Neural cell (in vitro differentiated cells): ENCODE data around the gene TOR4A. TPM values are rescaled to one million over a fixed set of nuclear protein-coding genes. Genes with fewer than 3 reads are reported as not detected.

Experiments used
- H2AFZ ChIP-seq: fragments of 200-600, 300-800 bp; sonication (generic), shearing (Covaris generic); 2 replicates; pipeline ENCODE4 v1.6.0; 2014; ENCODE audit warnings: low read depth, mild to moderate bottlenecking, antibody characterized with exemption, low read length, moderate library complexity
- H3F3A ChIP-seq: fragments of 200-600 bp; shearing (Covaris generic); 2 replicates; pipeline ENCODE4 v1.6.1; 2016; ENCODE audit warnings: mild to moderate bottlenecking, moderate library complexity, mixed read lengths, antibody characterized with exemption, low read length; ENCODE audit not compliant: insufficient read depth, poor library complexity, severe bottlenecking
- H3K27ac ChIP-seq: fragments of 200-600, 300-800 bp; sonication (generic), shearing (Covaris generic); 2 replicates; pipeline ENCODE4 v1.5.1; 2014; ENCODE audit warnings: mild to moderate bottlenecking, low read length, moderate library complexity
- H3K27me3 ChIP-seq: fragments of 300-800, 200-600 bp; sonication (generic), shearing (Covaris generic); 2 replicates; pipeline ENCODE4 v1.6.0; 2014; ENCODE audit warnings: mild to moderate bottlenecking, low read depth, low read length, moderate library complexity; ENCODE audit not compliant: insufficient read depth
- H3K36me3 ChIP-seq: fragments of 300-800, 200-600 bp; sonication (generic), shearing (Covaris generic); 2 replicates; pipeline ENCODE4 v1.5.1; 2014; ENCODE audit warnings: mild to moderate bottlenecking, antibody characterized with exemption, low read length, moderate library complexity; ENCODE audit not compliant: insufficient read depth
- H3K4me2 ChIP-seq: fragments of 300-800, 200-600 bp; sonication (generic), shearing (Covaris generic); 2 replicates; pipeline ENCODE4 v1.6.0; 2014; ENCODE audit warnings: mild to moderate bottlenecking, low read length
- H3K4me3 ChIP-seq: fragments of 300-800, 200-600 bp; sonication (generic), shearing (Covaris generic); 2 replicates; pipeline ENCODE4 v1.5.1; 2014; ENCODE audit warnings: mild to moderate bottlenecking, low read length, moderate library complexity
- H3K79me2 ChIP-seq: fragments of 200-600 bp; shearing (Covaris generic); replicated peaks from 2 replicates; pipeline ENCODE4 v1.6.0; 2014; ENCODE audit warnings: mild to moderate bottlenecking, low read length, moderate library complexity; ENCODE audit not compliant: insufficient read depth
- H3K9ac ChIP-seq: fragments of 300-800, 200-600 bp; sonication (generic), shearing (Covaris generic); 2 replicates; pipeline ENCODE4 v1.6.1; 2016; ENCODE audit warnings: mild to moderate bottlenecking, low read length, mixed read lengths
- H3K9me2 ChIP-seq: fragments of 200-600 bp; shearing (Covaris generic); 2 replicates; pipeline ENCODE4 v1.6.1; 2016; ENCODE audit warnings: mild to moderate bottlenecking, low read length, mixed read lengths; ENCODE audit not compliant: insufficient read depth
- H3K9me3 ChIP-seq: fragments of 200-600, 300-800 bp; sonication (generic), shearing (Covaris generic); 2 replicates; pipeline ENCODE4 v1.6.1; 2016; ENCODE audit warnings: mild to moderate bottlenecking, mixed run types, low read length, moderate library complexity, mixed read lengths
- H4K20me1 ChIP-seq: fragments of 200-600 bp; shearing (Covaris generic); 2 replicates; pipeline ENCODE4 v1.6.1; 2016; ENCODE audit warnings: mild to moderate bottlenecking, mixed run types; ENCODE audit not compliant: insufficient read depth
- EP300 ChIP-seq: fragments of 450-650 bp; conservative IDR thresholded peaks from 2 replicates; pipeline ENCODE4 v1.6.1; 2014; ENCODE audit warnings: antibody characterized with exemption, mild to moderate bottlenecking, moderate library complexity; ENCODE audit not compliant: poor library complexity, severe bottlenecking
- EZH2 ChIP-seq: fragments of 200-600, 300-800 bp; shearing (Covaris generic), sonication (generic); IDR thresholded peaks from 2 replicates; pipeline ENCODE4 v1.6.1; 2014; ENCODE audit warnings: antibody characterized with exemption, low read length, borderline replicate concordance, mild to moderate bottlenecking; ENCODE audit not compliant: insufficient read depth, poor library complexity, severe bottlenecking
- MXI1 ChIP-seq: fragments of 450-650 bp; conservative IDR thresholded peaks from 2 replicates; pipeline ENCODE4 v1.6.1; 2014; ENCODE audit warnings: antibody characterized with exemption, mild to moderate bottlenecking; ENCODE audit not compliant: poor library complexity, severe bottlenecking
- POLR2AphosphoS5 ChIP-seq: IDR thresholded peaks from 2 replicates; pipeline ENCODE4 v1.6.1; 2012
- RAD21 ChIP-seq: fragments of 450-650 bp; conservative IDR thresholded peaks from 2 replicates; pipeline ENCODE4 v1.6.1; 2014; ENCODE audit warnings: antibody characterized with exemption, mild to moderate bottlenecking, moderate library complexity
- SMC3 ChIP-seq: fragments of 450-650 bp; conservative IDR thresholded peaks from 2 replicates; pipeline ENCODE4 v1.6.1; 2014; ENCODE audit warnings: antibody characterized with exemption, mild to moderate bottlenecking, moderate library complexity; ENCODE audit not compliant: poor library complexity
- TAF1 ChIP-seq: IDR thresholded peaks from 2 replicates; pipeline ENCODE4 v1.6.1; 2012; ENCODE audit warnings: low read depth
- polyA plus RNA-seq: library from polyadenylated mRNA; depleted of rRNA; stranded (reverse); fragments of >200 nt; gene quantifications from 2 replicates; pipeline ENCODE4 v1.2.3, GENCODE V29; 2014
- TF ChIP-seq, protein P1 (sequence below): fragments of 450-650 bp; IDR thresholded peaks from 2 replicates; pipeline ENCODE4 v1.5.1; 2014; ENCODE audit warnings: antibody characterized with exemption, mild to moderate bottlenecking, moderate library complexity; ENCODE audit not compliant: poor library complexity, severe bottlenecking
- TF ChIP-seq, protein P2 (sequence below): IDR thresholded peaks from 2 replicates; pipeline ENCODE4 v1.6.1; 2012; ENCODE audit warnings: borderline replicate concordance

TOR4A gene
- polyA plus RNA-seq, 1 donor from 2014 or later: 0.50 TPM

DNA sequence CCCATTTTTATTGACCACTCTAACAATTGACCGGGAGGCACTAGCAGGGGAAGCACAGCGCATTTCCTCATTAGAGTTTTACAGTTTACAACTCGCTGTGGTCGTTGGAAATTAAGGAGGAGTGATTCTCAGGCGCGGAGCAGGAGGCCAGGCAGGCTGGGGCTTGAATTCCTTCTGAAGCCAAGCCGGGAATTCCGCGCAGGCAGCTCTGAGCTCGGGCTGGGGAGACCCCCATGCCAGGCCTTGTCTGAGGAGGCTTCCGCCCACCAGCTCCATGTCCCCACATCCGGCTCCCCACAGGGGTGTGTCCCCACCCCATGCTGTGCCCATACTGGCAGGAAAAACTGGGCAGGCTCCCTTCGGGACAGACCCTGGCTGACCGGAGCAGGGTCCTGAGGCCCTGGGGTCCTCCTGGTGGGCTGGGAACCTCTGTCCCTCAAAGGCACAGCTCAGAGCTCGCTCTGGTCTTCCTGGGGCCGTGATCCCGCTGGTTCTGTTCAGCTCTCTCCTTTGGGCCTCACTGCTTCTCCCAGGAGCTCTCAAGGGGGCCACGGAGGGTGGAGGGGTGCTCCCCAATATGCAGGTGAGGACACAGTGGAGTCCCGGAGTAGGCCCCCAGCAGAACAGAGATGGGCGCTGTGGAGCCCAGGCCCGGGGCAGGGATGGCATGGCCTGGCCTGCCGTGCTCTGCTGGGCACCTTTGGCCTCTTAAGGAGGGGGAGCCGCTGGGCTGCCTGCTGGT is 25.8 kb downstream of the TOR4A start:
- peak overlapping the region; percentile 64 for H3K4me3 ChIP-seq
- H3K4me2 ChIP-seq: no peak overlapping the region
- no peaks in the 10 kb centered on the region for H3K9me2 ChIP-seq
- no peaks in the 10 kb centered on the region for H3K9me3 ChIP-seq
- no peak overlapping the region for H2AFZ ChIP-seq
- no peak overlapping the region for H3K27ac ChIP-seq
- H3K27me3 ChIP-seq: no peaks in the 10 kb centered on the region
- H3K79me2 ChIP-seq: peaks cover 4% of the 10 kb centered on the region
- TF ChIP-seq, protein P1, sequence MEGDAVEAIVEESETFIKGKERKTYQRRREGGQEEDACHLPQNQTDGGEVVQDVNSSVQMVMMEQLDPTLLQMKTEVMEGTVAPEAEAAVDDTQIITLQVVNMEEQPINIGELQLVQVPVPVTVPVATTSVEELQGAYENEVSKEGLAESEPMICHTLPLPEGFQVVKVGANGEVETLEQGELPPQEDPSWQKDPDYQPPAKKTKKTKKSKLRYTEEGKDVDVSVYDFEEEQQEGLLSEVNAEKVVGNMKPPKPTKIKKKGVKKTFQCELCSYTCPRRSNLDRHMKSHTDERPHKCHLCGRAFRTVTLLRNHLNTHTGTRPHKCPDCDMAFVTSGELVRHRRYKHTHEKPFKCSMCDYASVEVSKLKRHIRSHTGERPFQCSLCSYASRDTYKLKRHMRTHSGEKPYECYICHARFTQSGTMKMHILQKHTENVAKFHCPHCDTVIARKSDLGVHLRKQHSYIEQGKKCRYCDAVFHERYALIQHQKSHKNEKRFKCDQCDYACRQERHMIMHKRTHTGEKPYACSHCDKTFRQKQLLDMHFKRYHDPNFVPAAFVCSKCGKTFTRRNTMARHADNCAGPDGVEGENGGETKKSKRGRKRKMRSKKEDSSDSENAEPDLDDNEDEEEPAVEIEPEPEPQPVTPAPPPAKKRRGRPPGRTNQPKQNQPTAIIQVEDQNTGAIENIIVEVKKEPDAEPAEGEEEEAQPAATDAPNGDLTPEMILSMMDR: no peak
- TF ChIP-seq RAD21 (no peak), SMC3 (no peak), MXI1 (no peak), EZH2 (no peak), TAF1 (no peak), POLR2AphosphoS5 (no peak), EP300 (no peak)
- TF ChIP-seq, protein P2, sequence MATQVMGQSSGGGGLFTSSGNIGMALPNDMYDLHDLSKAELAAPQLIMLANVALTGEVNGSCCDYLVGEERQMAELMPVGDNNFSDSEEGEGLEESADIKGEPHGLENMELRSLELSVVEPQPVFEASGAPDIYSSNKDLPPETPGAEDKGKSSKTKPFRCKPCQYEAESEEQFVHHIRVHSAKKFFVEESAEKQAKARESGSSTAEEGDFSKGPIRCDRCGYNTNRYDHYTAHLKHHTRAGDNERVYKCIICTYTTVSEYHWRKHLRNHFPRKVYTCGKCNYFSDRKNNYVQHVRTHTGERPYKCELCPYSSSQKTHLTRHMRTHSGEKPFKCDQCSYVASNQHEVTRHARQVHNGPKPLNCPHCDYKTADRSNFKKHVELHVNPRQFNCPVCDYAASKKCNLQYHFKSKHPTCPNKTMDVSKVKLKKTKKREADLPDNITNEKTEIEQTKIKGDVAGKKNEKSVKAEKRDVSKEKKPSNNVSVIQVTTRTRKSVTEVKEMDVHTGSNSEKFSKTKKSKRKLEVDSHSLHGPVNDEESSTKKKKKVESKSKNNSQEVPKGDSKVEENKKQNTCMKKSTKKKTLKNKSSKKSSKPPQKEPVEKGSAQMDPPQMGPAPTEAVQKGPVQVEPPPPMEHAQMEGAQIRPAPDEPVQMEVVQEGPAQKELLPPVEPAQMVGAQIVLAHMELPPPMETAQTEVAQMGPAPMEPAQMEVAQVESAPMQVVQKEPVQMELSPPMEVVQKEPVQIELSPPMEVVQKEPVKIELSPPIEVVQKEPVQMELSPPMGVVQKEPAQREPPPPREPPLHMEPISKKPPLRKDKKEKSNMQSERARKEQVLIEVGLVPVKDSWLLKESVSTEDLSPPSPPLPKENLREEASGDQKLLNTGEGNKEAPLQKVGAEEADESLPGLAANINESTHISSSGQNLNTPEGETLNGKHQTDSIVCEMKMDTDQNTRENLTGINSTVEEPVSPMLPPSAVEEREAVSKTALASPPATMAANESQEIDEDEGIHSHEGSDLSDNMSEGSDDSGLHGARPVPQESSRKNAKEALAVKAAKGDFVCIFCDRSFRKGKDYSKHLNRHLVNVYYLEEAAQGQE: no peak
- no peaks in the 10 kb centered on the region for H3K36me3 ChIP-seq
- H3F3A ChIP-seq: no peaks in the 10 kb centered on the region
- H3K9ac ChIP-seq: peak overlapping the region; percentile 60
- H4K20me1 ChIP-seq: no peaks in the 10 kb centered on the region

DNA sequence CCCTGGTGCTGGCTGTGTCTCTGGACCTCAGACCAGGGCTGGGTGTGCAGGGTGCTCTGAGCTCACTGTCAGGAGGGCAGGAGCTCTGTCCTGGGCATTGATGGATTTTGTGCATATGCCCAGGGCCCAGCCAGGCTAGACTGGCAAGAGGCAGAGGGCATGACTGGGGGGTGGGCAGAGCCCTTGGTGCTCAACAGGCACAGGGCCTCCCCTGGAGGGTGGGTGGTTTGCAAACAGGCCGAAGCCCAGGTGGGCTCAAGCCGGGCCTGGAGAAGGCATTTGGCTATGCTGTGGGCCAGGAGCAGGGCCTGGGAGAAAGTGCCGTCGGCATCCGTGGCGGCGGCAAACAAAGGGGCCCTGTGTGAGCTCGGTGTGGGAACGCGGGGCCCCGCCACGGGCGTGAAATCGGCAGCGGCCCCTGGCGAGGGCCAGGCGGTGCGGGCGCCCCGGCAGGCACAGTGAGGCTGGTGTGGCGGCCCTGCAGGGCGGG is 26.4 kb downstream of the TOR4A start:
- H3F3A ChIP-seq: no peaks in the 10 kb centered on the region
- no peaks in the 10 kb centered on the region for H3K36me3 ChIP-seq
- no peak overlapping the region for H3K27ac ChIP-seq
- no peaks in the 10 kb centered on the region for H3K27me3 ChIP-seq
- no peak overlapping the region for H3K4me2 ChIP-seq
- no peak overlapping the region for H3K4me3 ChIP-seq
- H3K9ac ChIP-seq: no peak overlapping the region
- H4K20me1 ChIP-seq: no peaks in the 10 kb centered on the region
- H3K9me3 ChIP-seq: no peaks in the 10 kb centered on the region
- H2AFZ ChIP-seq: no peak overlapping the region
- H3K9me2 ChIP-seq: no peaks in the 10 kb centered on the region
- no peak for TF ChIP-seq TAF1
- no peak for TF ChIP-seq EZH2
- no peak for TF ChIP-seq EP300
- TF ChIP-seq, protein P2: no peak
- TF ChIP-seq, protein P1: no peak
- TF ChIP-seq POLR2AphosphoS5: no peak
- no peak for TF ChIP-seq SMC3
- TF ChIP-seq MXI1: no peak
- no peak for TF ChIP-seq RAD21
- peaks cover 4% of the 10 kb centered on the region for H3K79me2 ChIP-seq
